Measurements from ENCODE around the gene STK38. TPM values are rescaled to one million over a fixed set of nuclear protein-coding genes. Genes with fewer than 3 reads are reported as not detected.

STK38 gene
- total and polyA plus RNA-seq, 2 donors (not counting 1 experiment from before 2014, with no cell fraction given) = 26.1 to 67.4 TPM

DNA sequence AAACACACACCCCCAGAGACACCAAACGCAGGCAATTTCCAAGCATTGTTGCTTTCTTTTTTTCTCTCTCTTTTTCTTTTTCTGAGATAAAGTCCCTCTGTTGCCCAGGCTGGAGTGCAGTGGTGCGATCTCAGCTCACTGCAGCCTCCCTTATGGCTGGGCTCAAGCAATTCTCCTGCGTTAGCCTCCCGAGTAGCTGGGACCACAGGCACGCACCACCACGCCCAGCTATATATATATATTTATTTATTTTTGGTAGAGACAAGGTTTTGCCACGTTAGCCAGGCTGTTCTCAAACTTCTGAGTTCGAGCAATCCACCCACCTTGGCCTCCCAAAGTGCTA is 32.9 kb upstream of the STK38 start:
- no peak overlapping the region for H3K27ac ChIP-seq (ENCODE audit: low read length in 2 of 2)
- H3K9me3 Mint-ChIP-seq (ENCODE audit: insufficient read depth) = no peaks in the 10 kb centered on the region
- no peaks in the 10 kb centered on the region for H3K27me3 Mint-ChIP-seq
- no peak overlapping the region for H3K4me3 Mint-ChIP-seq
- no peak for TF ChIP-seq EZH2 (IDR thresholded peaks at IDR 0.05; ENCODE audit: borderline replicate concordance, insufficient read depth, low read depth, low read length, poor library complexity, severe bottlenecking)
- TF ChIP-seq, protein P1, sequence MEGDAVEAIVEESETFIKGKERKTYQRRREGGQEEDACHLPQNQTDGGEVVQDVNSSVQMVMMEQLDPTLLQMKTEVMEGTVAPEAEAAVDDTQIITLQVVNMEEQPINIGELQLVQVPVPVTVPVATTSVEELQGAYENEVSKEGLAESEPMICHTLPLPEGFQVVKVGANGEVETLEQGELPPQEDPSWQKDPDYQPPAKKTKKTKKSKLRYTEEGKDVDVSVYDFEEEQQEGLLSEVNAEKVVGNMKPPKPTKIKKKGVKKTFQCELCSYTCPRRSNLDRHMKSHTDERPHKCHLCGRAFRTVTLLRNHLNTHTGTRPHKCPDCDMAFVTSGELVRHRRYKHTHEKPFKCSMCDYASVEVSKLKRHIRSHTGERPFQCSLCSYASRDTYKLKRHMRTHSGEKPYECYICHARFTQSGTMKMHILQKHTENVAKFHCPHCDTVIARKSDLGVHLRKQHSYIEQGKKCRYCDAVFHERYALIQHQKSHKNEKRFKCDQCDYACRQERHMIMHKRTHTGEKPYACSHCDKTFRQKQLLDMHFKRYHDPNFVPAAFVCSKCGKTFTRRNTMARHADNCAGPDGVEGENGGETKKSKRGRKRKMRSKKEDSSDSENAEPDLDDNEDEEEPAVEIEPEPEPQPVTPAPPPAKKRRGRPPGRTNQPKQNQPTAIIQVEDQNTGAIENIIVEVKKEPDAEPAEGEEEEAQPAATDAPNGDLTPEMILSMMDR (IDR thresholded peaks at IDR 0.05) = no peak
- no peaks in the 10 kb centered on the region for H3K36me3 ChIP-seq (replicated peaks in 1 of 2; ENCODE audit: control extremely low read depth in 1 of 2, control insufficient read depth in 1 of 2, extremely low read depth in 1 of 2, insufficient read depth in 2 of 2, low read length in 1 of 2)
- H2AFZ ChIP-seq (ENCODE audit: insufficient read depth, low read depth, low read length, poor library complexity, severe bottlenecking) = peak overlapping the region; percentile 65
- H3K27ac Mint-ChIP-seq = no peak overlapping the region
- H3K4me1 Mint-ChIP-seq = peaks cover 4% of the 10 kb centered on the region
- intact Hi-C loops (cut with micrococcal nuclease) = no loop called here
- H3K27me3 ChIP-seq (replicated peaks in 1 of 4; ENCODE audit: control extremely low read depth in 1 of 4, control insufficient read depth in 3 of 4, insufficient read depth in 4 of 4, low read length in 3 of 4) = no peaks in the 10 kb centered on the region
- H3K4me3 ChIP-seq (ENCODE audit: control extremely low read depth in 1 of 5, extremely low read depth in 1 of 5, insufficient read depth in 1 of 5, low read depth in 2 of 5, low read length in 4 of 5) = no peak overlapping the region
- ChIA-PET CTCF (interaction anchor here (0.6 to 2.5 kb wide), 6 partner anchors 12 to 157 kb away, joined by 3 to 8 read pairs (median 5); no protein-coding TSS in a partner anchor), POLR2A (interaction anchor here (1.2 kb wide), 1 partner anchor 32 kb away, joined by 3 read pairs; no protein-coding TSS in a partner anchor)
- ATAC-seq (ENCODE audit: low read depth) (no peak), DNase-seq (no peak)
- no peaks in the 10 kb centered on the region for H3K9me3 ChIP-seq (ENCODE audit: control extremely low read depth in 1 of 3, control insufficient read depth in 2 of 3, insufficient read depth in 1 of 3, low read length in 2 of 3)
- WGBS (ENCODE audit: insufficient coverage) = 63% methylated on average over 2 of the region's 8 CpGs
- H3K4me2 ChIP-seq (replicated peaks; ENCODE audit: low read depth, low read length, poor library complexity, severe bottlenecking) = no peak overlapping the region
- no peaks in the 10 kb centered on the region for H3K79me2 ChIP-seq (ENCODE audit: control insufficient read depth, insufficient read depth, low read length)
- H3K4me1 ChIP-seq (ENCODE audit: control insufficient read depth in 2 of 2, insufficient read depth in 2 of 2, low read length in 2 of 2) = peaks cover 0 to 4% of the 10 kb centered on the region in 2 donors
- H3K9ac ChIP-seq (ENCODE audit: low read length) = no peak overlapping the region
- H4K20me1 ChIP-seq (ENCODE audit: control insufficient read depth, insufficient read depth, low read length, poor library complexity, severe bottlenecking) = no peaks in the 10 kb centered on the region

DNA sequence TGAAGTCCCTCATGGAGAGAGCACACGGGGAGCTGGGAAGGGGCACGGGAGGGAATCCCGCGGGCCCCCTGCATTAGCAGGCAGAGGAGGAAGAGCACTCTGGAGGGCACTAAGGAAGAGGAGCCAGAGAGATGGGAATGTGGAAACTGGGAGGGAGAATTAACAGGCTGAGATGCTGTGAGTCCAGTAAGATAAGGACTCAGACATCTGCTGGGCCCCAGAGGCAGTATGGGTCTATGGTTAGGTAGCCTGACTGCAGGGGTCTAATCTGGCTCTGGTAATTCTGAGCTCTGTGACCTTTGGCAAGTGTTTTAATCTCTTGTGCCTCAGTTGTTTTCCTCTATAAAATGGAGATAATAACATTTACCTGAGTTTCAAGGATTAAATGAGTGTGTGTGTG is 31.2 kb upstream of the STK38 start:
- Histone ChIP-seq H3K9me3 (ENCODE audit: control extremely low read depth in 1 of 3, control insufficient read depth in 2 of 3, insufficient read depth in 1 of 3, low read length in 2 of 3) (no peaks in the 10 kb centered on the region), H3K27ac (ENCODE audit: low read length in 2 of 2) (no peak overlapping the region), H2AFZ (ENCODE audit: insufficient read depth, low read depth, low read length, poor library complexity, severe bottlenecking) (no peak overlapping the region), H3K79me2 (ENCODE audit: control insufficient read depth, insufficient read depth, low read length) (no peaks in the 10 kb centered on the region), H4K20me1 (ENCODE audit: control insufficient read depth, insufficient read depth, low read length, poor library complexity, severe bottlenecking) (no peaks in the 10 kb centered on the region), H3K4me2 (replicated peaks; ENCODE audit: low read depth, low read length, poor library complexity, severe bottlenecking) (no peak overlapping the region), H3K9ac (ENCODE audit: low read length) (no peak overlapping the region), H3K4me1 (ENCODE audit: control insufficient read depth in 2 of 2, insufficient read depth in 2 of 2, low read length in 2 of 2) (peaks cover 0 to 4% of the 10 kb centered on the region in 2 donors), H3K27me3 (replicated peaks in 1 of 4; ENCODE audit: control extremely low read depth in 1 of 4, control insufficient read depth in 3 of 4, insufficient read depth in 4 of 4, low read length in 3 of 4) (no peaks in the 10 kb centered on the region), H3K4me3 (ENCODE audit: control extremely low read depth in 1 of 5, extremely low read depth in 1 of 5, insufficient read depth in 1 of 5, low read depth in 2 of 5, low read length in 4 of 5) (no peak overlapping the region), H3K36me3 (replicated peaks in 1 of 2; ENCODE audit: control extremely low read depth in 1 of 2, control insufficient read depth in 1 of 2, extremely low read depth in 1 of 2, insufficient read depth in 2 of 2, low read length in 1 of 2) (no peaks in the 10 kb centered on the region)
- ATAC-seq (ENCODE audit: low read depth) (no peak), DNase-seq (no peak)
- TF ChIP-seq, protein P1 (IDR thresholded peaks at IDR 0.05) = no peak
- TF ChIP-seq EZH2 (IDR thresholded peaks at IDR 0.05; ENCODE audit: borderline replicate concordance, insufficient read depth, low read depth, low read length, poor library complexity, severe bottlenecking) = no peak
- ChIA-PET CTCF (interaction anchor here (1.3 to 2.5 kb wide), 2 partner anchors 13 to 155 kb away, joined by 5 to 8 read pairs; no protein-coding TSS in a partner anchor), POLR2A (no interaction called here)
- intact Hi-C loops (cut with micrococcal nuclease) = no loop called here
- peaks cover 4% of the 10 kb centered on the region for H3K4me1 Mint-ChIP-seq
- H3K27me3 Mint-ChIP-seq = no peaks in the 10 kb centered on the region
- no peaks in the 10 kb centered on the region for H3K9me3 Mint-ChIP-seq (ENCODE audit: insufficient read depth)
- no peak overlapping the region for H3K27ac Mint-ChIP-seq
- WGBS (ENCODE audit: insufficient coverage) = 98% methylated on average over 4 of the region's 4 CpGs
- no peak overlapping the region for H3K4me3 Mint-ChIP-seq

Measured in B cell (primary cell).